ENCODE data around the gene ATP2C2.

ATP2C2 gene

GRCh38 chr16:84511180-84511800 lies 143.0 kb downstream of the ATP2C2 start:
- Histone ChIP-seq H3K79me2 (ENCODE audit: insufficient read depth, low read length) (no peaks in the 10 kb centered on the region), H3K27ac (ENCODE audit: low read depth, low read length, poor library complexity, severe bottlenecking) (no peak overlapping the region), H3K27me3 (ENCODE audit: insufficient read depth, low read length) (no peaks in the 10 kb centered on the region), H3K4me3 (ENCODE audit: low read depth, low read length, poor library complexity, severe bottlenecking) (no peak overlapping the region), H3K4me1 (ENCODE audit: insufficient read depth, low read length, severe bottlenecking) (peaks cover 60% of the 10 kb centered on the region), H4K20me1 (ENCODE audit: insufficient read depth, low read length) (no peaks in the 10 kb centered on the region), H2AFZ (ENCODE audit: low read length) (no peak overlapping the region), H3K9me2 (ENCODE audit: low read depth, low read length) (no peaks in the 10 kb centered on the region), H3K9me3 (ENCODE audit: low read length) (no peaks in the 10 kb centered on the region), H3F3A (ENCODE audit: insufficient read depth, low read length) (0 out of 2 replicates have a peak, but pooled peaks cover 11% of the 10 kb centered on the region), H3K9ac (ENCODE audit: low read length) (no peak overlapping the region; the same call in 1 of the 2 replicates), H3K4me2 (ENCODE audit: low read length) (peak overlapping the region; percentile 41; the same call in 1 of the 2 replicates), H3K36me3 (ENCODE audit: insufficient read depth, low read length) (no peaks in the 10 kb centered on the region)
- TF ChIP-seq EZH2 (IDR thresholded peaks at IDR 0.05; ENCODE audit: borderline replicate concordance, low read length) (no peak), CTCF (IDR thresholded peaks at IDR 0.05; ENCODE audit: low read length) (peak; percentile 98)

DNA sequence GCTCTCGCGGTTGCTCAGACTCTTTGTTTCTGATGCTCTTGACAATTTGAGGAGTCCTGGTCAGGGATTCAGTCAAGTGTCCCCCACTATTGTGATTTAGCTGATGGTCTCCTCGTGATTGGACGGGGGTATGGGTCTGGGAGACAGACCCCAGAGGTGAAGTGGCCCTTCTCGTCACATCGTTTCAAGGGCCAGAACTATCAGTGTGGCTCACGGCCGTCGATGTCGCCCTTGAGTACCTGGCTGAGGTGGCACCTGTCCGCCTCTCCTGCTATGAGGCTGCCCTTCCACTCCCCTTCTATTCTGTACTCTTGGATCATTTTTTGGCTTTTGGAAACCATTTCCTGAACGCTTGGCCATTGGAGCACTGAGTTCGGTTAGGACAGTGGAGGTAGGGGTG lies 143.5 kb downstream of the ATP2C2 start:
- no peaks in the 10 kb centered on the region for H3K9me2 ChIP-seq (ENCODE audit: low read depth, low read length)
- no peaks in the 10 kb centered on the region for H4K20me1 ChIP-seq (ENCODE audit: insufficient read depth, low read length)
- H3K4me2 ChIP-seq (ENCODE audit: low read length): peak overlapping the region; percentile 41; the same call in 1 of the 2 replicates
- no peak overlapping the region for H3K4me3 ChIP-seq (ENCODE audit: low read depth, low read length, poor library complexity, severe bottlenecking)
- TF ChIP-seq EZH2 (IDR thresholded peaks at IDR 0.05; ENCODE audit: borderline replicate concordance, low read length) (no peak), CTCF (IDR thresholded peaks at IDR 0.05; ENCODE audit: low read length) (no peak)
- H3F3A ChIP-seq (ENCODE audit: insufficient read depth, low read length): 0 out of 2 replicates have a peak, but pooled peaks cover 11% of the 10 kb centered on the region
- H3K36me3 ChIP-seq (ENCODE audit: insufficient read depth, low read length): no peaks in the 10 kb centered on the region
- no peak overlapping the region; the same call in 1 of the 2 replicates for H3K9ac ChIP-seq (ENCODE audit: low read length)
- peaks cover 54% of the 10 kb centered on the region for H3K4me1 ChIP-seq (ENCODE audit: insufficient read depth, low read length, severe bottlenecking)
- no peaks in the 10 kb centered on the region for H3K79me2 ChIP-seq (ENCODE audit: insufficient read depth, low read length)
- no peaks in the 10 kb centered on the region for H3K27me3 ChIP-seq (ENCODE audit: insufficient read depth, low read length)
- H3K27ac ChIP-seq (ENCODE audit: low read depth, low read length, poor library complexity, severe bottlenecking): no peak overlapping the region
- no peaks in the 10 kb centered on the region for H3K9me3 ChIP-seq (ENCODE audit: low read length)
- H2AFZ ChIP-seq (ENCODE audit: low read length): no peak overlapping the region

GRCh38 chr16:84513123-84513522 lies 144.8 kb downstream of the ATP2C2 start:
- Histone ChIP-seq H3K36me3 (ENCODE audit: insufficient read depth, low read length) (no peaks in the 10 kb centered on the region), H3K9me2 (ENCODE audit: low read depth, low read length) (no peaks in the 10 kb centered on the region), H3K9ac (ENCODE audit: low read length) (no peak overlapping the region; the same call in 1 of the 2 replicates), H3K27ac (ENCODE audit: low read depth, low read length, poor library complexity, severe bottlenecking) (peak overlapping the region; percentile 98), H3K79me2 (ENCODE audit: insufficient read depth, low read length) (no peaks in the 10 kb centered on the region), H3F3A (ENCODE audit: insufficient read depth, low read length) (0 out of 2 replicates have a peak, but pooled peaks cover 8% of the 10 kb centered on the region), H4K20me1 (ENCODE audit: insufficient read depth, low read length) (no peaks in the 10 kb centered on the region), H2AFZ (ENCODE audit: low read length) (no peak overlapping the region), H3K27me3 (ENCODE audit: insufficient read depth, low read length) (no peaks in the 10 kb centered on the region), H3K9me3 (ENCODE audit: low read length) (no peaks in the 10 kb centered on the region), H3K4me3 (ENCODE audit: low read depth, low read length, poor library complexity, severe bottlenecking) (no peak overlapping the region), H3K4me2 (ENCODE audit: low read length) (no peak overlapping the region), H3K4me1 (ENCODE audit: insufficient read depth, low read length, severe bottlenecking) (peaks cover 41% of the 10 kb centered on the region)
- TF ChIP-seq CTCF (IDR thresholded peaks at IDR 0.05; ENCODE audit: low read length) (no peak), EZH2 (IDR thresholded peaks at IDR 0.05; ENCODE audit: borderline replicate concordance, low read length) (no peak)

All from OCI-LY1 (cell line).